ENCODE results near the gene RCAN2.

RCAN2 gene

DNA sequence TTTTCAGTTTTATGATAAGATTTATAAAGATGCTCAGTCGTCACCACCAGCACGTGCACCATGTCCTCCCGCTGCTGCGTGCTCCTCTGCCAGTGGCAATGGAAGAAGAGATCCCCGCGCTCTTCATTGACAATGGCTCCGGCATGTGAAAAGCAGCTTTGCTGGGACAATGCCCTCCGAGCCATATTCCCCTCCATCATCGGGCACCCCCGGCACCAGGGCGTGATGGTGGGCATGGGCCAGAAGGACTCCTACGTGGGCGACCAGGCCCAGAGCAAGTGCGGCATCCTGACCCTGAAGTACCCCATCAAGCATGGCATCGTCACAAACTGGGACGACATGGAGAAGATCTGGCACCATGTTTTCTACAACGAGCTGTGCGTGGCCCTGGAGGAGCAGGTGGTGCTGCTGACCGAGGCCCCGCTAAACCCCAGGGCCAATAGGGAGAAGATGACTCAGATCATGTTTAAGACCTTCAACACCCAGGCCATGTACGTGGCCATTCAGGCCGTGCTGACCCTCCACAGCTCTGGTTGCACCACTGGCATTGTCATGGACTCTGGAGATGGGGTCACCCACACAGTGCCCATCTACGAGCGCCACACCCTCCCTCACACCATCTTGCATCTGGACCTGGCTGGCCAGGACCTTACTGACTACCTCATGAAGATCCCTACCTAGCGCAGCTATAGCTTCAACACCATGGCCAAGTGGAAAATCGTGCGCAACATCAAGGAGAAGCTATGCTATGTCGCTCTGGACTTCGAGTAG lies 286.2 kb downstream of the RCAN2 start:
- no peak for ATAC-seq

DNA sequence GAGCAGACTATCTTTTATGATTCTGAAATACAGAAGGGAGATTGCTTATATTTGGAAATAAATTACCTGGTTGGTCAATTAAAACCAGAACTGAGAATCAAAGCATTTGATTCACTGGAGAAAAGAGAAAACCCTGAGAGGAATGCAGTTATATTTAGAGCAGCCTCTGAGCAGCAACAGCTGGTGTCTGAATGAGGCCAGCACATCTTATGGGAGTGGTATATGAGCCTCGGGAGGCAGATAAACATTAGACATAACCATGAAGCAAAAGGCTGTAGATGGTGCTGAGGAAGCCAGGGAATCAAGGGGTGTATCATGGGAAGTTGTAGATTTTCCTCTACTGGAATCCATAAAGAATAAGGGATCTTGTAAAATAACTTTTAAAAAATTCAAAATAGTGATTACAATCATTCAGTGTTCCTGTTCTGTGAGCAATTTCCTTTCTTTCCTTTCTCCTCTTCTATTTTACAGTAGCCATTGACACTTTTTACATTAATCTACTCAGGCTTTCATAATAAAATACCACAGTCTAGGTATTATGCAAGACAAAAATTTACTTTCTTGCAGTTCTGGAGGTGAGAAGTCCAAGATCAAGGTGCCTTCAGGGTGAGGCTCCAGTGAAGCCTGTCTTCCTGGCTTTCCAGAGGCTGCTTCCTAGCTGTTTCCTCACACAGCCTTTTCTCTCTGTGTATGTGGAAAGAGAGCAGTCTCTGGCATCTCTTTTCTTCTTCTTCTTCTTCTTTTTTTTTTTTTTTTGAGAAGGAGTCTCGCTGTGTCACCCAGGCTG lies 287.7 kb downstream of the RCAN2 start:
- no peak for ATAC-seq

DNA sequence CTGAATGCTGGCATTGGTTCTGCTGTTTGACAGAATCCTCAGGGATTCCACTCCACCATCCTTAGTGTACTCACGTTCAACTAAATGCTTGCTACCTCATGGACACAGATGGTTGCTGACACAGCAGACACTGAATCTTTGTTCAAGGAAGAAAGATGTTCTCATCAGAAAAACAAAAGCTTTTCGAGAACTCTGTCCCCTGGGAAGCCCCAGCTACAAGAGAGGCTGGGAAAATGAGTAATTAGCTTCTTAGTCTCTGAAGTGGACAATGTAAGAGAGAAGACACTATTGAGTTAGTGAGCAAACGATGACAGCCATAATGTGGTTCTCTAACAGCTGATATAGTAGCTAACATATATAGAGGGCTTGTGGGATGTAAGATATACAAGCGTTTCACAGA lies 289.5 kb downstream of the RCAN2 start:
- ATAC-seq, result no peak

DNA sequence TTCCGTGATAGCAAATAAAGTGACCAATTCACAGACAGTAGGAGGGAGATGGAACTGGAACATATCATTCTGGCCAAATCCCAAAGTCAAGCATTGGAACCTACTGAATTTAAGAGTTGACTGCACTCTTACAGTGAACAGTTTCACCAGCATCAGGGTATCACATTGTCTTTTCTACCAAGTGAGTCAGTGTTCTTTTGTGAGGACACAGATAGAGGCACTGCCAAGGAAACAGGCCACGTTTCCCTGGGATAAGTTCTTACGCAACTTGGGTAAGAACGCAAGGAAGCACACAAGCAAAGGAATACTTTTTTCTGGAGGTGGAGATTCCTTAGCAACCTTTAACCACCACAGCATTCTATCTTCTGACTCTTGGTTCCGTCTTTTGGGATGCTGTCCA lies 291.9 kb downstream of the RCAN2 start:
- no peak for ATAC-seq

DNA sequence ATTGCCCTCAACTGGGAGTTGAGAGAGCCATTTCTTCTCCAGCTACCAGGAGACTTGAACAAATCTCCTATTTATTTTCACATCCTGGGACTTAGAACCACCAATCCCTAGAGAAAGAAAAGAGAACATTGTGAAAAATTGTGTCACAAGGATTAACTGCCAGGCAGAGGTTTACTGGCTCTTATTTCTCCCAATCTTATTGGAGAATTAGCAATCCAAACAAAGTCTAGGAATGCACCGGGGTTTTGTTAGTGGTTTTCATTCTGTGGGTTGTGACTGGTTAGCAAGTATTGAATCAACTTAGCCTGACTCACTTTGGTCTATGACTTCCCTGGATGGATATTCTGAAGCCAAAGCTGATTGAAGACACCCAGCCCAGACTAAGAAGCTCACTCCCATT lies 299.3 kb downstream of the RCAN2 start:
- no peak for ATAC-seq

DNA sequence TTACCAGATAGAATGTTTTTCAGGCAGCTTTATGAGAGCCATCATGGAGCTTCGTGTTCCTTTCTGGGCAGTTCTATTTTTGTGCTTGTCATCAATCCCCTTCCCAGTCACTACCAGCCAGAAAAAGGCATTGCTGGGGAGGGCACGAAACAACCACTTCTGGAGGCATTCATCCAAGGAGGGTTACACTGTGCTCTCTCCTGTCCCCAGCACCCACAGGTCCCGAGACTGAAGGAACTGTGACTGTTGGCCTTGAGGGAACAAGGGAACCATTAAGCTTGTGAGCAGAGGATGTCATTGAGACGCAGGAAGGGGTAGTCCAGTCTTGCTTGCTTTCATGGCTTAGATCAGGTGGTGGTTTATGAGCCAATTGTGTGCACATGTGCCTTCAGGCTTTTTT lies 300.4 kb downstream of the RCAN2 start:
- ATAC-seq, result no peak

DNA sequence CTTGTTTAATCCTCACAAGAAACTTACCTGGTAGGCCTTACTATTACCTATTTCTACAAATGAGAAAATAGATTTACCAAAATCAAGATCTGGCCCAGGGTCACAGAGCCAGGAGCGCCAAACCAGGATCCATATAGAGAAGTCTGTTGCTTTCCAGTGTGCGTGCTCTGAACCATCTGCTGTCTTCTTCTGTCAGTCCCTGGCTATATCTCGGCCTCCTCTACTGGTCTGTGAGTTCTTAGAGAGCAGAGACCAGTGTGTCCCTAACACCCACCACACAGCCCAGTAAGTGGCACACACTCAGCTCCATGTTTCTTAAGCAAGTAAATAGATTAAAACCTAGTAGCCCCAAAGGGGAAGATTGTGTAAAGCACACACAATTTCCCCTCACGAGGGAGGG lies 301.5 kb downstream of the RCAN2 start:
- no peak for ATAC-seq

DNA sequence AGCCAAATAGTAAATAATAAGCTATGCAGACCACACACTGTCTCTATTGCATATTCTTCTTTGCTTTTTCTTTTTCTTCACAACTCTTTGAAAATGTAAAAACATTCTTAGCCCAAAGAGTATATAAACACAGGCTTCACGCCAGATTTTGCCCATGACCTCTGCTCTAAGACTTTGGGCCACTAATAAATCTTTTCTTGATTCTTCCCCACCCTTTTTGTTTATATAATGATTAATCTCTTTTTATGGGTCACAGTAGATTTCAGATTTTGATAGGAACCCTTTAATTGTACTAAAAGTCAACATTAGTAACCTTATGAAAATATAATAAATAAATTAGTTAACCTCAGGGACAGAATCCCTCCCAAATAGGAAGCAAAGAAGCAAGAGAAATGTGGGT lies 304.7 kb downstream of the RCAN2 start:
- ATAC-seq, result no peak

DNA sequence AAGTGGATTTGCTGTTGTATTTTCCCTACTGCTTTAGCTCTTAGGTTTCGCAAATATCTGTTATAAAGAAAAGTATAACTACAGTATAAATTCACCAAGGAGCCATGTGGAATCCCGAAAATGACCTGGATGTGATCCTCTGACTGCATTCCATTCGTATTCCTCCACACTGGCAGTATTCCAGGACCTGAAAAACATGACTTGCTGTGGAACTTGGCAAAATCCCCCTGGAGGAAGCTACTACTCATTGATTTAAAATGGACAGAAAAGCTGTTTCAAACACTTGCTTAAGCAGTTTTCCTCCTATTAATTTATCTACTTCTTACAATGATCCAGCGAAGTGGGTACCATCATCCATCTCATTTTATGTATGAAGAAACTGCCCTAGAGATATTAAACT lies 307.1 kb downstream of the RCAN2 start:
- ATAC-seq, result no peak

DNA sequence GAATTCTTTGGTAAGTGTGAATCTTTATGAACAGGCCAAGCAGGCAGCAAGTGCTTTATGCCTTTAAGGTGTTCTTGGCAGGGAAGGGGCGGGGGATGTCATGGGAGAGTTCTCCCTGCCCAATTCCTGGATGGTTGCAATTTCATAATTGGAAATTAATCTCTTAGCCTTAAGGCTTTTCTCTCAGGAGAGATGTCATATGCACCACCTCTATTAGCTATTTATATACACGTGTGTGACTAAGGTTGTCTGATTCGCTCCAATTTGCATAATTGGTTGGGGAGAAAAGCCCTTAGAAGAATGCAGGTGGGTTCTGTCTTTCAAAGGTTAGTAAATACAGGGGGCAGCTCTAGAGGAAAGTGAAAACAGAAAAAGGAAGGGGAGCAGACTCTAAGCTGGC lies 315.3 kb downstream of the RCAN2 start:
- ATAC-seq, result no peak

DNA sequence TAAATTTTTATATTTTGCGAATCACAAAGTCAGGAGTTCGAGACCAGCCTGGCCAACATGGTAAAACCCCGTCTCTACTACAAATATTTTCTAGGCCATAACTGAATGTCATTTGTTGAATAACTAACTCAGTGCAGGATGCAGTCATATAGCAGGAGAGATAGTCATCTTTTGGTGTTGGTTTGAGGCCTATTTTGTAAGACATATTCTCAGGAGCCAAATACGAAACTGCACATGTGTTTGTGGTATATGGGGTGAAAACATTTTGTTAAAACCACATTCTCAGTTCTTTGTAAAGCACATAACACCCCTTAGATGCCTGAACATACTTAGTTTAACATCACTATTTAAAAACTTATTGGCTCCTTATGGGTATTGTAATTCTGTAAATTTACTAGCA lies 315.8 kb downstream of the RCAN2 start:
- peak; percentile 43 to 65 for ATAC-seq

DNA sequence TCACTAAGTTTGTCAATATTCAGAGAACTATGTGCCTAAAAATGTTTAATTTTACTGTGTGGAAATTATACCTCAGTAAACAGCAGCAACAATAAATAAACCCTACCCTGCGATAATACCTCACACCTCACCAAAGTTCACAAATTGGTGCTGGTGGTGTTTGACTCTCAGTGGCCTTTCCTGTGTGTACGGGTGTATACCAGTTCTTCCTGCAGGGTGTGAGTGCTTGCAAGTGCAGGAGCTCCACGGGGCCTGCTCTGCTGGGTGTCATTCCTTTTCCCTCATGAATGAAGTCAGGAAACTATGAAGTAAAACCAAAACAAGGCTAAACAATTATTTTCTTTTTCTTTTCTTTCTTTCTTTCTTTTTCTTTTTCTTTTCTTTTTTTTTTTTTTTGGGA lies 316.3 kb downstream of the RCAN2 start:
- ATAC-seq, result no peak

DNA sequence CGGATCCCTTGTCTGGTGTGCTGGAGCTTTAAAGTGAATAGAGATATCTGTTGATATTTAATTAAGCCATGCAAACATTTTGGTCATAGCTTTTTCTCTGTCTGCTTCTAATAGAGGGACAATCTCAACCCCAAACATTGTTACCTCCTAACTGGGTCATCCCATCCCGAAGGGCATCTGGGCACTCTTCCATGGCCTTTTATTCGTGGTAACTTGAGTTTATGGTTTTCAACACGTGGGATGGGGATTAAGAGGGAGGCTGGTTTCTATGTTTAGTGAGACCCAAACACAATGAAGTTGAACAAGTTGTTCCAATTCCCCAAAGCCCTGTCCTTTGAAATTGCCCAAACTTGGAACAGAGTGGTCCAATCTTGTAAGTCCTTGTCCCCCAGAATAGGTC lies 319.1 kb downstream of the RCAN2 start:
- ATAC-seq, result no peak

Data from activated CD4-positive, CD25-positive, alpha-beta regulatory T cell treated with anti-CD3 and anti-CD28 coated beads, Interleukin-2, amount 50 U/mL, for 24 hours (primary cell).